HS-5 (cell line): ENCODE data around the gene ENO1.

ENCODE experiments used
- DNase-seq: peaks from one replicate; pipeline ENCODE4 v3.0.0-alpha.2; 2012; ENCODE audit warnings: low read depth

The ENO1 gene

DNA sequence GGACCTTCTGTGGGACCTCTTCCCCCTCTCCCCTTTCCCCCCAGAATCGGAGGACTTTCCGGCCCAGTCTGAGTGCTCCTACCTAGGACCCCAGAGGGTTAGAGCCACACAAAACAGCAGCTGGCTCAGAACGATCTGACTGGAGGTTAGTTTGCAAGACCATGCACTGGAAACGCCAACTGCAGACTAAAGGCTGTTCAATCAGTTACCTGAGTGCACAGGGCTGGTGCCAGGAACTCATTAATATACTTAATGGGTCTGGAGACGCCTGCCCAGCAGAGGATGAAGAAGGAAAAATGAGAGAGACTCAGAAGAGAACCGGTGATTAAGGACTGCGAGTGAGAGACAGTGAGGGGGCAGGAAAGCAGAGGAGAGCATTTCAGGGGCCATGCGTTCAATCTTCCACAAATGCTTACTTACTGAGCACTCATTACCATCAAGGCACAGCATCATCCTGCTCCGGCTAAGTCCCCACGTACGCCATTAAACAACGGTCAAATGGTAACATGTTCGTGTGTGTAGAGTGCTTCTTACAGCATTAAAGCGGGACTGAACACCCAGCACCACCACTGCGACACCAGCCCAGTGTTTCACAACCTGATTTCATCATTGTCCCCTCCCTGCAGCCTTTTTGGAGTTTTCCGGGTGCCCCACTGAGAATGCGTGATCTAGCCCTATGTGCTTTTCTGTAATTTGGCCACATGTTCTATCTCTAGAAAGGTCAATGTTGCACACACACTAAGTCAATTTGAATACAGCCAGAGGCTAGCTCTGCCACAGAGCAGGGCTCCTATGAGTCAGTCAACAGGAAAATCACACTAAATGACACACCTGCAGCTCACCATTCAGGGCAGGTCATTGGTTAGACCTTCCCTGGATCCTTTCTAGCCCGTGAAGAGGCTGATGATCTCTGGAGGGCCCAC, 7.6 kb downstream of the ENO1 start:
- DNase-seq, result no peak

DNA sequence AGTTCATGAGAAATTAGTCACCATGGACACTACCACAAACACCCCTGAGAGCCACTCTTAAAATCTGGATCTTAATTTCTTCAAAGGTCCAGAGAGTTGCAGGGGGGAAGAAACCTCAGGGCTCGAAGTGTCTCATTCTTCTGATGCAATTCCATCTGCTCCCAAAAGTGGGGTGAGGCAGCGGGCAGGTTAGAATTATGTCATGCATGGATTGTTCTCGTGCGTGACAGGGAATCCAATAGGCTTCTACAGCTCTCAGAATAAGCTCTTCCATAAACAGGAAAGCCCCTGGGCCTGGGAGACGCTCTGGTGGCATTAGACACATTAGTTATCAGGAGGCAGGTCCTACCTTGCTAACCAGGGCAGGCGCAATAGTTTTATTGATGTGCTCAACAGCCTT, 8.4 kb downstream of the ENO1 start:
- DNase-seq, result no peak

DNA sequence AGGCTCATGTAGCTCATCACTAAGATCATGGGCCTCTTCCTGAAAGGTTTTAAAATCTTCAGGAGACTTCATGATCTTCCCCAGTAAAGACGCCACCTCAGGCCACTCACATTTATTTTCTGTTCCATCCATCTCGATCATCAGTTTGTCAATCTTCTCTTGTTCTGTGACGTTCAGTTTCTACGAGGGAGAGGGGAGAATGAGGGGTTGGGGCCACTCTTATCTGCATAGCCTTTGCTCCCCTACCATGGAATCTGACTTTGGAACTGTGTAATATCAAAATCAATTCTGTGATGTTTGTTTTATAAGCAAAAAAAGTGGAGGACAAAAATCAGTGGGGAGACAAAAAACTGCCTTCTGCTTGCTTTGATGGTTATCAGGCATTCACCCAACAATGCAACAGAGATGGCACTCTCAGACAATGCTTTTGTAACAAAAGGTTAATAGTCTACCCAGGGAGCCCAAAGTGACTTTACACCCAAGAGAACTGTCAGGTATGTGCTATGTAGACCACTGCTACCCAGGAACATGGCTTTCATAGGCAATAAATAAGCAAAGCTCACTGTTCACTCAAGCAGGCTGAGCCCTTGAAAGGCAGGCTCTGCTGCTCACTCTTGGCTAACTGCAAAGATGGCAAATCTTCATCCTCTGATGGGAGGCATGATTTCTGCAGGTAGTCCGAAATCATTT, 10.5 kb downstream of the ENO1 start:
- no peak for DNase-seq

DNA sequence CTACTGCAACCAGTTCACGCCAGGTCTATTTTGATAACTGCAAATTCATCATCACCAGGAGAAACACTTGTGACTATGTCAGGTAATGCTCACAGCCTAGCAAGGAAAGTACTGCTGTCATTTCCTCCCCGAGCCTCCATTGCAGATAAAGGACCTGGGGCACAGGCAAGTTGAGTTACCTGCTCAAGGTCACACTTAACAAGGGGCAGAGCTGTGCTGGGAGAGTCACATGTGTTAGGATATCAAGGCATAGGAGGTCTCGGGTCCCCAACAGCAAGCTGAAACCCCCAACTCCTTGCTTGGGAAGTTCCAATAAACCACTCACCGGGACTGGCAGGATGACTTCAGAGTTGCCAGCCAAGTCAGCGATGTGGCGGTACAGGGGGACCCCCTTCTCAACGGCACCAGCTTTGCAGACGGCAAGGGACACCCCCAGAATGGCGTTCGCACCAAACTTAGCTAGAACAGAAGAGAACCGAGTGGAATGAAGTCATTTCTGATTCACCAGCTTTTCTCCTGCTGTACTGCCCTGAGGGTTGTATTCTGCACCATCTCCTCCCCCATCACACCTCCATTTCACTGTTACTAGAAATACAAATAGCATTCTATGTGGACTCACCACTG, 11.6 kb downstream of the ENO1 start:
- no peak for DNase-seq

DNA sequence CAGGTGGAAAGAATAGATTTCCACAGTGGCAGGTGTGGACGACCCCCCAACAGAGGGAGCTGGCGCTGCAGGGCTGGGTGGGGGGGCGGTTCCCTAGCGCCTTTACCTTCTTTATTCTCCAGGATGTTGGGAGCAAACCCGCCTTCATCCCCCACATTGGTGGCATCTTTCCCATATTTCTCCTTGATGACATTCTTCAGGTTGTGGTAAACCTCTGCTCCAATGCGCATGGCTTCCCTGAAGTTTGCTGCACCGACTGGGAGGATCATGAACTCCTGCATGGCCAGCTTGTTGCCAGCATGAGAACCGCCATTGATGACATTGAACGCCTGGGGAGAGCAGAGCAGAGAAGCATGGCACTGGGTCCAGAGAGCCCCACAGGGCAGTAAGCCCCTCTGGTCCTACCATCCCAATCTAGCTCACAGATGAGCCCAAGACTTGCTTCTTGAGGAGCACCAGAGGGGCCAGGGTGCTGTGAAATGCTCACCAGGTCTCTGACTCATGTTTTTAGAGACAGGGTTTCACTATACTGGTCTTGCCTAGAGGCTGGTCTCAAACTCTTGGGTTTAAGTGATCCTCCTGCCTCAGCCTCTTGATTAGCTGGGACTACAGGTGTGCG, 12.2 kb downstream of the ENO1 start:
- DNase-seq, result no peak

DNA sequence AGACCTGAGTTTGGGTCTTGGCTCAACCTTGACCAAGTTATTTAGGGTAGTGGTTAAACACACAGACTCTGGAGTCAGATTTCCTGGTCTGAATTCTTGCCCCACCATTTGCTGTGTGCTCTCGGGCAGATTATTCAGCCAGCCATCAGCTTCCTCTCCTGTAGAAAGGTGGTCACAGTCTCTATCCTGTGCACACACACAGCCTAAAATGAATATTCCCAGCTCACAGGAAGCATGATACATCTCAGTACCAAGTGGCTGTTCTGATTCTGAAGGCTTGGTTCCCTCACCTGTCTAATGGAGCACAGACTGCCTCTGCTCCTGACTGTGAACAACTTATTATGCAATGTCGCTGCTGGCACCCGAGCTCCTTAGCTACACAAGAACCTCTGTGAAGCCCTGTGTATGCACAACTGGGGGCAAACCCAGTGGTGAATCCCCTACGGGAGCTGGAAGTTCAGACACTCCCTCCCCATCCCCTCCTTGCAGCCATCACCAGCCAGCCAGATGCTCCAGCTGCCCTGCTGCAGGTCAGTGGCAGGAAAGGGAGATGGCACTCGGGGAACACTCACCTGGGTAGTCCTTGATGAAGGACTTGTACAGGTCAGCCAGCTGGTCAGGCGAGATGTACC, 13.7 kb downstream of the ENO1 start:
- DNase-seq, result no peak

DNA sequence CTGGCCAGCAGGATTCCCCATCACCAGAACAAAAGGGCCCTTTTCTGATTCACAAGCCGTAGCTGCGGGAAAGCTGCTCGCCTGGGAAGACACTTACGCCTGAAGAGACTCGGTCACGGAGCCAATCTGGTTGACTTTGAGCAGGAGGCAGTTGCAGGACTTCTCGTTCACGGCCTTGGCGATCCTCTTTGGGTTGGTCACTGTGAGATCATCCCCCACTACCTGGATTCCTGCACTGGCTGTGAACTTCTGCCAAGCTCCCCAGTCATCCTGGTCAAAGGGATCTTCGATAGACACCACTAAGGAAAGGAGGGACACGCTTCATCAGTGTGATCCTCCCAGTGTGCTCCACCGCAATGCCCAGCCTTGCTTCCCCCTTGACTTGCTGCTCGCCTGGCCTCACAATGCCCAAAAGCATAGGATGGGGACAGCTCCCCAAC, 14.7 kb downstream of the ENO1 start:
- no peak for DNase-seq

DNA sequence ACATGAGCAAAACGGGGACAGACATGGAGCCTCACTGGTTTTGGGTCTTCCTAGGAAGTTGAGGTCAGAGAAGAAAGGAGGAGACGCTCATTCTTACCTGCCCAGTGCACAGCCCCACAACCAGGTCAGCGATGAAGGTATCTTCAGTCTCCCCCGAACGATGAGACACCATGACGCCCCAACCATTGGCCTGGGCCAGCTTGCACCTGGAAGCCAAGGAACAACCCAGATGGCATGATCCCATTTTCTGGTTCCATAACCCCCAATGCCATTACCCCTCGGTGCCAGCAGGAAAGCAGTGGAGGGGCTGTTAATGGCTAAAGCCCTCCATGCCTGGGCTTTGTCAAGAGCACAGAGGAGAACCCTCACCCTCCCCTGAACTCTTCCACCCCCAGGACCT, 15.3 kb downstream of the ENO1 start:
- no peak for DNase-seq

DNA sequence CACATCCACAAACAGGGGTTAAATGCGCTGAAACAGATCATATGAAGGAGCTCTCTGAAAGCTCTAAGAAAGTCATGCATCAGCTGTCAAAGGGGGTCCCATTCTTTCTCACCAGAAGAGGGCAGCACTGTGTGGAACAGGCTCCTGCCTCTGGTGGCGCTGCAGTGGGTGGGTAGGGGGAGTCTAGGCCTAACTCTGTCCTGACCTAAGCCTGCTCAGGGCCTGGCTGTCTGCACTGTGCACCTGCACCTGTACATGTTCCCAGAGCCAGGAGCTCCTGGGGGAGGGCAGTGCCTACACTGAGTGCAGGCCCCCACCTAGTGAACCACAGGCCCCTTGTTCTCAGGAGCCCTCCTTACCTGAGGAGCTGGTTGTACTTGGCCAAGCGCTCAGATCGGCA, 16.0 kb downstream of the ENO1 start:
- DNase-seq, result no peak

DNA sequence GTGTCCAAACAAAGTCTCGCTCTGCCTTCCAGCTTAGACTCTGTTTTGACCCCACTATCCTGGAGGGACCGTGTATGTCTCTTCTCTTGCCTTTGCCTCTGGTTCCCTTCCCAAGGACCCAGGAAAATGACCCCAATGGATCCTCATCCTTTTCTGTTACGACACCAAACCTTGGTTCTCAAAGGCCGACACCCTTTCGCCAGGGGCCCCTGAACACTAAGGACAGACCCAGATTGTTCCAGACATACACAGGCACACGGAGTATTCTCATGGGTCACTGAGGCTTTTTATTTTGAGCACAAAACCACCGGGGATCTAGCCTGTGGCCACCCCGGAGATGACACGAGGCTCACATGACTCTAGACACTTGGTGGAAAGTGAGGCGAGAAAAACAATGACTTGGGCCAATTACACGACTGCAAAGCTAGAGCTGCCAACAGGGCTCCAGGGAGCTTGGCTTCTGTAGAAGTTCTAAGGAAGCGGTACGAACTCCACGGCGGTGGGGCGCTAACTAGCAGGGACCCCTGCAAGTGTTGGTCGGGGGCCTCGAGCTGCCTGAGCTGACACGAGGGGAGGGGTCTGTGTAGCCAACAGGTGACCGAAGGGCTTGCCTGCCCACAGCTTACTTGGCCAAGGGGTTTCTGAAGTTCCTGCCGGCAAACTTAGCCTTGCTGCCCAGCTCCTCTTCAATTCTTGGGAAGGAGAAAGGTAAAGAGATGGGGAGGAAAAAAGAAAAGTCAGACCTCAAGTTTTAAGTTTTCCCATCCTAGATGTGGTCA, 17.6 kb downstream of the ENO1 start:
- DNase-seq, result no peak

DNA sequence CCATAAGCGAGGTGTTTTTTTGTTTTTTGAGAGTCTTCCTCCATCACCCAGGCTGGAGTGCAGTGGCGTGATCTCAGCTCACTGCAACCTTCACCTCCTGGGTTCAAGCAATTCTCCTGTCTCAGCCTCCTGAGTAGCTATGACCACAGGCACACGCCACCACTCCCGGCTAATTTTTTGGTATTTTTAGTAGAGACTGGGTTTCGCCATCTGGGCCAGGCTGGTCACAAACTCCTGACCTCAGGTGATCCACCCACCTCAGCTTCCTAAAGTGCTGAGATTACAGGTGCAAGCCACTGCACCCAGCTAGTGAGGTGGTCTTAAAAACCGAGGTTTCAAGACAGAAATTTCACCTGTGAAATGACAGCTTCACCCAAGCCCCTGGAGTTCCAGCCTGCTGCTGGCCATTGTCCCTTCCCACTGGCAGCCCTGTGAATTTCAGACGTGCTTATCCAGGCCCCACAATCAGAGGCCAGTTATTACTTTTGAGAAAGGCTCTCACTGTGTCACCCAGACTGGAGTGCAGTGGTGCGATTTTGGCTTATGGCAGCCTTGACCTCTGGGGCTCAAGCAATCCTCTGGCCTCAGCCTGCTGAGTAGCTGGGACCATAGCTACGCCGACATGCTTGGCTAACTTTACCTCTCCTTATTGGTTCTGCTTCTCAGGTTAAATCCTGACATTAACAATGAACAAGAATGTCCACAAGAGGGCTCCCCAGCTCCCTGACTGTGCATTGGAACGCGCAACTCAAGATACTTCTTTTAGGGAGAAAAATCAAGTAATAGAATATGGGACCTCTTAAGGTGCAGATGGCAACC, 19.4 kb downstream of the ENO1 start:
- no peak for DNase-seq

DNA sequence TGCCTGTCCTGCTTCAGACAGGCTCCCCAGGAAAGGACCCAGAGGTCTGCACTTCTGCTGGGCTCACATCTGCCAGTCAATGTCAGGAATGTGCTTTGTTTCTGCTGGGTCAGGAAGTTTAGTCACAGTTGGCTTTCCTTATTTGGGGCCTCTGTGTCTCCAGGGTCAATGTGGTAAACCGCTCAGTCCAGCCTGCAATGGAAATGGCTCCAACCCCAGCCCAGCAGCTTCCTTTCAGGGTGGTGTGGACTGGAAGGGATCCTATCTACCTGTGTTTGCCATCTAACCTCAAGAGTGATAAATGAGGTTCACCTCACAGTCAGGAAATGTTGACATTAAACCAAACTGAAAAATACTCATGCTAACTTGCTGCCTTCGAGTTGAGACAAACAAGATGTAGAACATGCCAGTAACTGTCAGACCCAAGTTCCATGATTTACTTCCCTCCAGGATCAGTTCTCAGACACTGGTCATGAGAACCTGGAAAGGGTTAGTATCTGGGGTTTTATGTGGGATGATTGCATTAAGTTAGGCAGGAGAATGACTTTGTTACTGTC, 20.3 kb downstream of the ENO1 start:
- DNase-seq, result peak; percentile 83

DNA sequence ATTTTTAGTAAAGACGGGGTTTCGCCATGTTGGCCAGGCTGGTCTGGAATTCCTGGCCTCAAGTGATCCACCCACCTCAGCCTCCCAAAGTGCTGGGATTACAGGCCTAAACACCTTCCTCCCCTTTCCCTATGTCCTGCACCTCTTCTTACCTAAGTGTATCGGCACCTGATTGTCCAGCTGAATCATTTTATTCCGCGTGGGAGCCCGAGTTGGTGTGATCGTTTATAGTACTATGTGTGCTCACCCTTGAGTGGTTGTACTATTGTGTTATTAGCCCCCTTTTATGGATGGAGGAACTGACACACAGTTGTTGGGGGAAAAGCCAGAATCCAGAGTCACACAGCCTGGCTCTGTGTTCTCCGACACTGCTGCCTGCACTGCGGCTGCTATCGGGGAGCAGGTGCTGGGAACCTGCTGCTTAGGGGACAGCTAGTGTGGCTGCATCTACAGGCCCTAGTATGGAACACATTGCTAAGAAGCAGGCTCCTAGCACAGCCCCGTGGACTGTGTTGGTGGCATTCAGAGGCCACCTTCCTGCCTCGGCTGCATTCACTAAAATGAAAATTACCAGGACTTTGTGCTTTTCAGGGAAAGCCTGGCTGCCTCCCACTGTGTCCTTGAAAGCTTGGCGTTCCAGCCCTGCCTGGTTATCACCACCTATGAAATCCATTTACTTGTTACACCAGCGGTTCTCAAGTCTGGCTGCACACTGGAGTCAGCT, 21.6 kb downstream of the ENO1 start:
- no peak for DNase-seq

DNA sequence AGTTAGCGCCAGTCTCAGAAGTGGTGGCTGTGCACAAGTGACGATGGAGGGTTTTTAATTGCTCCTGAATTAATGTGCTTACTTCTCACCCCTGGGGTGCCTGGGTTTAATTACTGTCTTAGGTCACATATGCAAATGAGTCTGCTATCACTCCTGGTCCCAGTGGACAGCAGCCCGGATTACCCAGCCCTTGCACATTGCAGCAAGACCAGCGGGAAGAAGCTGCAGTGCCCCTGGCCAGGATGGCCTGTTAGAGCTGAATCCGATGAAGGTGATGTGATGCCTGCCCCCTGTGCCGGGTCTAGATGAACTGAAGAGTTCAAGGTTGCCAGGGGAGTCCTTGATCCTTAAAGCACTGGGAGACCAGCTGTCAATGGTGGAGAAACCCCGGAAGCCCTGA, 24.2 kb downstream of the ENO1 start:
- DNase-seq, result no peak

DNA sequence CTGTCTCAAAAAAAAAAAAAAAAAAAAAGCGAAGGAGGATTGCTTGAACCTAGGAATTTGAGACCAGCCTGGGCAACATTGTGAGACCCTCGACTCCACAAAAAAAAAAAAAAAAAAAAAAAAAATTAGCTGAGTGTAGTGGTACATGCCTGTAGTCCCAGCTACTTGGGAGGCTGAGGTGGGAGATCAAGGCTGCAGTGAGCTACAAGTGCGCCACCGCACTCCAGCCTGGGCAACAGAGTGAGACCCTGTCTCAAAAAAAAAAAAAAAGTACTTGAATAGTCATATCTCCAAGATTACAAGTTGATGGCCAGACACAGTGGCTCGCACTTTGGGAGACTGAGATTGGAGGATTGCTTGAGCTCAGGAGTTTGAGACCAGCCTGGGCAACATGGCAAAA, 27.4 kb downstream of the ENO1 start:
- no peak for DNase-seq

DNA sequence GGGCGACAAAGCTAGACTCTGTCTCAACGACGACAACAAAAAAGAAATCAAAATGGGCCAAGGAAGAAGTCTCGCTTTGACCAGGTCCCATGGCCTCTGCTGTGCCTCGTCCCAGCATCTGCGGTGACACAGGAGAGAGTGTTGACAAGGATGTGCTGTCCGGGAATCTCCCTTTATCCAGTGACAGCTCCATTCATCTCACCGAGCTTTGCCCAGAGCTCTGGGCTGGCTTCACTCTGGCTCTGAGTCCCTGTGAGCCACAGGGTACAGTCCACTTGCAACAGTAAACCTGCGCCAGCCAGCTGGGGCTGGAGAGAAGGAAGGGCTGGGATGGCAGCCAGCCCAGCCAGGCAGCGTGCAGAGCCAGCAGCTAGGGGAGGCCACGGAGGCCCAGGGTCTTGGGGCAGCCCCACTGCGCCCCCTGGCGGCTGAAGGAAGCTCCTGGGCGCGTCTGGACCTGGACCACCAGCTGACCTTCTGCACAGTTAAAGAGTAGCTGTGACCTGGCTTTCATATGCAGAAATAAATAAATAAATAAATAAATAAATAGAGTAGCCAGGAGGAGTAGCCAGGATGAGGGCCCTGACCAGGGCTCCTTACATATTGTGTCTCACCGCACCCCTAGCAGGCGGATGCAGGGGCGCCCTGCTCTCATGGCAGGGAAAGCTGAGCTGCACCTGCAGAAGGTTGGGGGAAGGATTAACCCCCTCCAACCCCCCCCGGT, 29.7 kb downstream of the ENO1 start:
- DNase-seq, result no peak

DNA sequence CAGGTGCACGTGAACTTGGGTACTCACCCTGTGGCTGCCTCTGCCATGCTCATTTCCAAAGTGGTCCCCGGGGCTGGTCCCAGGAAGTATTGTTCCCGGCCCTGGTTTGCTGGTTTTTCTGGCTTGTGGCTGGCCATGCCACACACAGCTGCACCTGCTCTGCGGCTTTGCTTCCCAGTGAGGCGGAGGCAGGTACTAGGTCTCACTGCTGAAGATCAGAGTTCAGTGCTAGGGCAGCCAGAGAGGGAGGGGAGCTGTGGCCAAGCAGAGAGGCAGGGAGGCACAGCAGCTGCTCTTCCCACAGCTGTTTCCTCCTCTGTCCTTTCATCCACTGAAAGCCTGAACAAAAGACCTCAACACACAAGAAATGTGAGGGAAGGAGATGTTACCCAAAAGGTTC, 30.5 kb downstream of the ENO1 start:
- DNase-seq, result no peak

DNA sequence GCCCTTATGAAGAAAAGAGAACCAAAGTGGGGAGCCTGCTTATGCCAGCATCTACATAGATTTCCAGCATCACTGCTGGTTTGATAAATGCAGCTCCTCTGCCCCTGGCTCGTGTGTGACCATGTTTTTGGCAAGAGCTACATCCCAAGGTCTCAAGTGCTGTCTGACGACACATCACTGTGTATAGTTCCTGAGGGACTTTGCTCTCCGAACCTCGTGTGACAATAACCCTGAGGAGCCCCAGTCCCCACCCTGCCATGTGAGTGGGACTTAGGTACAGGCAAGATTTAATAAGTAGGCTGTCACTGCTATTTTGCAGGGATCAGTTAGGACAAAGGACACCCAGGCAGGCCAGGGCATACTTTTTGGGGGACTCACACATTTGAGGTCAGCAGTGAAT, 32.2 kb downstream of the ENO1 start:
- no peak for DNase-seq
